GM10847 (cell line): Measurements from ENCODE around the gene SLC25A52.

ENCODE experiments used
- POLR2A ChIP-seq: IDR thresholded peaks from 2 replicates; pipeline ENCODE4 v1.6.1; 2011; ENCODE audit not compliant: insufficient read length; ENCODE audit errors: extremely low read depth

SLC25A52 gene

GRCh38 chr18:31746396-31746795 is 14.3 kb downstream of the SLC25A52 start:
- TF ChIP-seq POLR2A, result no peak

GRCh38 chr18:31744321-31745067 is 16.2 kb downstream of the SLC25A52 start:
- TF ChIP-seq POLR2A, result no peak

- no peak for TF ChIP-seq POLR2A
Measured at GRCh38 chr18:31741097-31741735, 19.5 kb downstream of the SLC25A52 start.

- TF ChIP-seq POLR2A, result no peak
Measured at GRCh38 chr18:31740180-31740579, 20.5 kb downstream of the SLC25A52 start.

GRCh38 chr18:31739651-31740050 is 21.0 kb downstream of the SLC25A52 start:
- TF ChIP-seq POLR2A, result no peak

- TF ChIP-seq POLR2A, result no peak
Measured at GRCh38 chr18:31738460-31739407, 21.9 kb downstream of the SLC25A52 start.

- TF ChIP-seq POLR2A, result no peak
Measured at GRCh38 chr18:31736630-31737029, 24.1 kb downstream of the SLC25A52 start.

GRCh38 chr18:31731628-31732027 is 29.1 kb downstream of the SLC25A52 start:
- no peak for TF ChIP-seq POLR2A

GRCh38 chr18:31723990-31724711 is 36.5 kb downstream of the SLC25A52 start:
- no peak for TF ChIP-seq POLR2A

- TF ChIP-seq POLR2A, result no peak
Measured at GRCh38 chr18:31723639-31723989, 37.1 kb downstream of the SLC25A52 start.

- no peak for TF ChIP-seq POLR2A
Measured at GRCh38 chr18:31722369-31722957, 38.2 kb downstream of the SLC25A52 start.

- no peak for TF ChIP-seq POLR2A
Measured at GRCh38 chr18:31721601-31722000, 39.1 kb downstream of the SLC25A52 start.

- no peak for TF ChIP-seq POLR2A
Measured at GRCh38 chr18:31720867-31721266, 39.8 kb downstream of the SLC25A52 start.

GRCh38 chr18:31719363-31720006 is 41.2 kb downstream of the SLC25A52 start:
- TF ChIP-seq POLR2A, result no peak

- no peak for TF ChIP-seq POLR2A
Measured at GRCh38 chr18:31718386-31718785, 42.3 kb downstream of the SLC25A52 start.

GRCh38 chr18:31716362-31716761 is 44.3 kb downstream of the SLC25A52 start:
- no peak for TF ChIP-seq POLR2A
